ENCODE results near the gene JAZF1.
"Not testable (repeated sequence)": the region's sequence is repeated elsewhere in the genome, so short reads cannot be mapped to it uniquely, and the experiment has no call there.

The JAZF1 gene

GRCh38 chr7:27928001-27928400 lies 252.6 kb downstream of the JAZF1 start:
- DNase-seq: no peak

- DNase-seq: no peak
Measured at GRCh38 chr7:27925573-27926201, 254.9 kb downstream of the JAZF1 start.

DNA sequence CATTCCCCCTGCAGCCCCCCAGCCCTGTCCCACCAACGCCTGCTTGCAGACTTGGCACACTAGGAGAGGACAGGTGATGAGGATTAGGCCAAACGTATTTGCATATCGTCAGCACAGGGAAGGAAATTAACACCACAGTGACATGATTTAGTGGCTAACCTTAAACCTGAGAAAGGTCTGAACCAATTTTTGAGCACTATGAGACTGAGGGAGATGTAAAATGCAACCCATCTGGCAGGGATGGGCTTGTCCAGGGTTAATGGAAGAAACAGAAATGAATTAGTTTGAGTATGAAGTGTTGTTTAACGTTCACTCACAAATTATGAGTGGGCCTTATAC lies 257.0 kb downstream of the JAZF1 start:
- no peak for DNase-seq

DNA sequence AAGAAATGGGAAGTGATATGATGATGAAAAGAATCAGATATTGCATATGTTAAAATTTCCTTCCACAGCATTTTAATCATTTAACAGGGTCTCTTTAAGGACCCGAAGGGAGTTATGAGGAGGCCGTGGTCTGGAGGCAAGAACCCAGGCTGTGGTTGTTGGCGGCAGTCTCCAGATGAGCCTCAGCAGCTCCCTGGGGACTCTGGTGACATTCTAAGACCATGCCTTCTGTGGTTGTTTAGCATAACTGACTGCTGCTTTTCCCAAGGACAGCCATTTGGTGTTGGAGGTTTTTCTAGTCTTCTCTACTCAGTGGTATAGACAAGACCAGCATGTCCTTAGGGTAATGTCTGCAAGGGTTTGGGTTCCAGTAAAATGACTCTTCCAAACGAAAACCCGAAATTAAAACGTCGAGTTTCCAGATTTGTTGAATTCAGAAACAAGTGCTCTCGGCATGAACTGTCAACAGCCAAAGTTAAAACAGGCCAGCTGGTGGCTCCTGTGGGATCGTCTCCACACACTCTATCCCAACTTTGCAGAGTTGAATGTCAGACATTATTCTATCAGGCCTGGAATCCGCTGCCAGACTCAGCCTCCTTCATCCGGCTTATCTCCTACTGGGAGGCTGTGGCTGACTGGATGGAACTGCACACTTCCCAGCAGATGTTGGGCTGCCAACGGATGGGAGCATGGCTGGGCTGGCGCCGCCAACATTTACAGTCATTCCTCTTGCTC lies 257.5 kb downstream of the JAZF1 start:
- DNase-seq: no peak

- DNase-seq: not testable (repeated sequence)
Measured at GRCh38 chr7:27922389-27922788, 258.2 kb downstream of the JAZF1 start.

GRCh38 chr7:27921081-27921836 lies 259.3 kb downstream of the JAZF1 start:
- no peak for DNase-seq

DNA sequence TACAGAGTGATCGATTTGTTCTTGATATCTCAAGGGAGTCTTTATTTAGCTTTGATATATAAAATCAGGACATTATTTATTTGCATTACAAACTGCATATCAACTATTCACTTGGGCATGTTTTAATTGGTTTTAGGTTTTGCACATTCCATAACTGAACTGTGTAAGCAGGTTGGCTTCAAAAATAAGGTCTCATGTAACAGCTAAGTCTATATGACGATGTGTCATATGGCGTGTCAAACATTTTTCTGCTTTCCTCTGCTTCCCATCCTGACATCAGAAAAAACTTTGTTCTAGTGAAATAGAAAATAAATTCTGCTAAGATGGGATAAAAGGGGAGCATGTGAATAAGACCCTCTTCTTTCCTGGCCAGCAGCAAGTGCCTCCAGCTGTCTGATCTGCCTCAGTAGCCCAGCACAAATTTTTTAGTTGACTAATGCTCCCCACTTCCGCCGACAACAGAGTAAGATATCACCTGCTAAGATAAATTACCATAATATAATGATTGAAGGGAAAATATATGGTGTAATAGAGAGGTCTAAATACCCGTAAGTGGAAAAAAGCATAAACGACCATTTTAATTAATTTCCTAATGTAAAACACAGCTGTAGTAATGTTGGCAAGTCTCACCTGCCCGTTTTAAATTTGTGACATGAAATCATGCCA lies 260.2 kb downstream of the JAZF1 start:
- DNase-seq: no peak

DNA sequence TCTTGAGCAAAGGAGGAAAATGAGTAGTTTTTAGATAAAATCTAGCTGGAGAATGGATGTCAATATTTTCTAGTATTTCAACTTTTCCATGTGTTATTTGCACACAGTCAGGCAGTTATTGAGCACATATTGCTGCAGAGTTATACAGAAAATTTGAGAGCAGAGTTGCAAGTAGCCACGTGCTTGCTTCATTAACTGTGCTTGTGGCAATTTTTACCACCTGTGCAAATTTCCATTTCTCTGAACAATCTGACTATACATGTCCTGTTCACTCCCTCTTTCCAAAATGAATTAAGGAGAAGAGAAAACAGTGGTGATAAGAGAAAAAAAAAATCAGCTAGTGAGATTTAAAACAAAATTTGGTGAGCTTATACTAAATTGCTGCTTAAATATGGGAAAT lies 262.1 kb downstream of the JAZF1 start:
- no peak for DNase-seq

DNA sequence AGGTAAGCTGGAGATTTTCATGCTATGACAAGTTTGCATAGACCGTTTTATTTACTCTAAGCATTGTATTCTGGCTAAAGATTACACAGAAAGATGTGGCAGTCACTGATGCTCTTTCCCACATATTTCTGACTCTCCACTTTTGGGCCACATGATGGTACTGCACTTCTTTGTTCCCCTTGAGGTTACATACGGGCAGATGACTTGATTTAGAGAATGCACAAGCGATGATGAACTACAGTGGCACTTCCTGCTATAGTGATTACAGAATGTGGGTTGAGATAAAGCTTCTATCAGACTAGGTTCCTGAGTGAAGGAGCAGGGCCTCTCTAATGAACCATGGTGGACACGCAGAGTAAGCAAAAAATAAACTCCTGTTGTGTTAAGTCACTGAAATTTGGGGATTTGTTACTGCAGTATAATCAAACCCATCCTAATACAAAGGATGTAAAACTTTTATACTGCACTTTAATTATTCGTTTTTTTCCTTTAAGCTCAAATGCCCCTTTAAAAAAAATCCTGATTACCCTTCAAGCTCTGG lies 262.8 kb downstream of the JAZF1 start:
- DNase-seq: no peak

DNA sequence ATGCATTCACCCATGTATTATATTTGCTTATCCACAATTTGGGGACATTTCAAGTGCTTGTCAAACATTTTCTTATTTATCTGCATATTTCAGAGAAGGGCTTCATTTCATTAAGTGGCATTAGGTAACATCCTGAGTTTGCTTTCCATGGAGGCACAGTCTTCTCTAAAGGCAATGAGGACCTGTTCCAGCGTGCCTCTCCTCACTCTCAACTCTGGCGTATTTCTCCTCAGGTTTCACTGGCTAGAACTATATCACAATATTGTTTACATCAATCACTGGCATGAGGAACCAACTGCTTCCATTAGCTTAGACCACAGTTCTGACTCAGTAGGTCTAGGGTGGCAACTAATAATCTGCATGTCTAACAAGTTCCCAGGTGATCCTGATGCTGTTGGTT lies 263.5 kb downstream of the JAZF1 start:
- DNase-seq: no peak

DNA sequence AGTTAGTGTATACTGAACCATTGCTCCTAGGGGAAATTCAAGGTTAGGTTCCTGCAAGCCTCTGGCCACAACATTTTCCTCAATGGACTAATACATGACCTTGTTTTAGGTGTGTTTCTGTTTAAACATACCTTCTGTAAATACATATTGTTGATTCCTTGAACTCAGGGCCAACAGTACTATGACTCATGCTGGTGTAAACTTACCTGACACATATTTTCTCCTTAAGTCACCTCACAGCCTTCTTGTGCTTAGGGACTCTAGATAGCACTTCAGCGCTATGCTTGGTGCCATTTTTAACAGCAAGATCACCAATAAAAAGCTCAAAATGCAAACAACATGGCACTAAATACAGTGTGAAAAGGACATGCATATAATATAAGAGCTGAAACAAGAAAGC lies 264.2 kb downstream of the JAZF1 start:
- no peak for DNase-seq

DNA sequence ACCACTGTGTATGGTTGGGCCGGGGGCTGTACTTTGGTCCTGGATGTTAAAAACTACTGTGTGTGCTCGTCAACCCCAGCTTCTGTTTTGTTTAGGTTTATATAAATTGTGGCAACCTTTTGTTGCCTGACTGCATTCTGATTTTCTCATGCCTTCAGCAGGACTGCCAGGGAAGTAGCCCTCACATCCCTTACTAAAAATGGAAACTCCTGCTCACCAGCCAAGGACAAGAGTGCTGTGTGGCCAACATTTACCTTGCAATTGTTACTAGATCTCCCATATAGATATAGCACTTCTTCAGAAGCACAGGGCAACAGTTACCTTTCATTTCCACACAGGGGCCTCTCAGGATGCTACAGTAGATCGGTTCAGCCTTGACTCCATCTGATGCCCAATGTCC lies 266.2 kb downstream of the JAZF1 start:
- DNase-seq: no peak

DNA sequence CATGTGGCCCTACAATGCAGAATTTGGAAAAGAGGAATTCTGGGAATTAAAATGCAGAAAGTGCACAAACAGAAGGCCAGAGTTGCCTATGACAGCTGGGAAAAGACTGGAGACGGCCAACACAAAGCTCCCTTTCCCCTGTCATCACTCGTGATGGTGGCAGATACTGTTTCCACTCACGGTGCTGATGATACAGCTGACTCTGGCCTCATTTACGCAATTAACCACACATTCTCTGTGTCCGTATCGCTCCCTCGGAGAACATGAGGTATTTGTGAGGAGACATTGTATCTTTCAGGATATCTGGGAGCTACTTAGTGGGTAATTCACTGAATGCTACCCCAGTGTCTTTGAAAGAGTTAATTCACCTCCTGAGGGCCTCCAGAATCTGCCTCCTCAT lies 267.8 kb downstream of the JAZF1 start:
- no peak for DNase-seq

- no peak for DNase-seq
Measured at GRCh38 chr7:27911920-27912319, 268.7 kb downstream of the JAZF1 start.

GRCh38 chr7:27910326-27910725 lies 270.3 kb downstream of the JAZF1 start:
- DNase-seq: no peak

DNA sequence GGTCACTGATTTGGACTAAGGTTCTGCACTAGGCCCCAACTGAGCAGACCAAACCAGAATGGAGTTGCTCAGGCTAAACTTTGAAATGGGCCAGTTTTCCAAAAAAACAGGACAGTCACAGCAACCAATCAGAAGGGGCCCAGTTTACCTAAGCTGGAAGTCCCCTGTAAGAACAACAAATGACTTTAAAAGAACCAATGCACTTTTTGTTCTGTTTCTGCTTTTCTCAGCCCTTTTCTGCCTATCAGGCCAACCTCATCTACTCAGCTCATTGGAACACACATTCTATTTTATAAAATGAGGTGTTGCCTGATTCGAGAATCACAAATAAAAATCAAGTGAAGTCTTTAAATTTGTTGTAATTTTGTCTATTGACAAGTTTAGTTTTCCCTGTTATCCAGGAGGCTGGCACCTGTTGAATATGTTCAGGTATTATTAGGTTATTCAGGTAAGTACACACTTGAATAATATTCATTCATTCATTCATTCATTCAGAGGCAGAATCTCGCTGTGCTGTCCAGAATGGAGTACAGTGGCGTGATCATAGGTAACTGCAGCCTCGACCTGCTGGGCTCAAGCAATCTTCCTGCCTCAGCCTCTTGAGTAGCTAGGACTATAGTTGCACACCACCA lies 271.9 kb downstream of the JAZF1 start:
- no peak for DNase-seq

DNA sequence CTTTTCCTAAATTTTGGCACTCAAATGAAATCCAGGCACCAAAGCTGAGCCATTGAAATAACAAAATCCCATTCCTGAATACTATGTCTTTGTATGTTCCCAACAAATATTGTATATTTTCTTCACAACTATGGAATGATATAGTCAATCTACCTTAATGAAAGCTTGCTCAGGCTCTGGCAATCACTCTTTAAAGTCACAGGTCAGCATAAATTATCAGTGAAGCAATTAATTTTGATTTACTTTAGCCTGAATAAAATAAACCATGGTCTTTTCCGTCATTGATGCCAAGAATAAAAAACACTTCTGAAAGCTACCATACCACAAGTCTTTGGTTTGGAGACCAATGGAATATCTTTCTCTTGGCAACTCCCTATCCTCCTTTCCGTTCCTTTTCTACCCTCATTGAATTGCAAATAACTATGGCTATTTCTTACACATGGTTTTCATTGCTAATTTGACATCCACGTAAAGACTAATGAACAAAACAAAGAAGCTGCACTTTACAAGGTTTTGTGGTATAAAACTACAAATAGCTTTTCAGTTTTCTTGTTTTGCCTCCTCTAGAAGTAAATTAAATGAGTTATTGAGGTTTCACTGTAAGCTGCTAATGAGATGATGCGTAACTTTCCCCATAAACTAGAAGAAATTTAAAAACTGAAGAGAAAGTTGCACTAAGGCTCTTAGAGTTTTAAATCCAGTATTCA lies 274.1 kb downstream of the JAZF1 start:
- DNase-seq: no peak

GRCh38 chr7:27905951-27906350 lies 274.6 kb downstream of the JAZF1 start:
- DNase-seq: no peak

DNA sequence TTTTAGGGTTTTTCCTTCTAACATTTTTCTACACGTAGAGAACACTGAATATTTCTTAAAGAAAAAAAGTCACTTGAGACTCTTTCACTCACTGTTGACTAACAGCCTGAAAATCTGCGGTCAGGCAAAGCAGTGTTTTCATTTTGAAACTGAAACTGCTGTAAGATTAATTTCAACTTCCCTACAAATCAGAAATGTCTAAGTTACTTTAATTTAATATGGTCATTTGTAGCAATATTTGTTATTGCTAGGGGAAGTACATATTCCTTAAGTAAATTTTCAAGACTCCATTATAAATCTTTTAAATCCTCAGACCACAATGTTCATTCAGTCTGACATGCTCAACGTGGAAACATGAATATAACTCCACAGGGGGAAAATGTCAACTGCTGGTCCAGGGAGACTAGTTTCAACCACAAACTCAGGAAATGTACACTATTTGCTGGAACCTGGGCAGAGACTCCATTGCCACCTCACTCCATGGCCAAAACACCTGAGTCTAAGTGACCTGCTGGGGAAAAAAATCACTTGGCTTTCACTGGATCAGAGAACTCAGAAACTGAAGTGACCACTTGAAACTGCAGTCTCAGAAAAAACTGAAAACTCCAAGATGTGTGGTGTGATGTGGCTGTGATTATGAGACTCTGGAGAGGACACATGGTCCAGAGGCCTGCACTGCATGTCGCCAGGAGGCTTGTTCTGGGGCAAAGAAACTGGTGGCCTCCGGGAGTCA lies 279.4 kb downstream of the JAZF1 start:
- DNase-seq: no peak

DNA sequence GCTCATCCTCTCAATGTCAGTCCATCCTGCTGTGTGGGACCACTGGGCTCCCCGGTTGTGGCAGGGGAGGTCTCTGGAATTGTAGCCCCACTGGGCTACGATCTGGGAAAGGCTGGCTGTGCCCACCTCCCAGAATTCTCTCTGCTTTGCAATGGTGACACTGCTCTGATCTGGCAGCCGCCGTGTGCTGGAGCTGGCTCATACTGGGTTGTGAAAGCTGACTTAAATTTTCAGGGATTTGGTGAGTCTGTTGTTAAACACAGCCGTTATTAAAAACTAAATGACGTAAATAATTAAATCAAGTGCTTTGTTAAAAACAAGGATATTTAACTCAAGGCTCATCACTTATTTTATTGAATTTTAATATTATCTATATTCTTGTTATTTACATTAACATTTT lies 280.6 kb downstream of the JAZF1 start:
- no peak for DNase-seq

DNA sequence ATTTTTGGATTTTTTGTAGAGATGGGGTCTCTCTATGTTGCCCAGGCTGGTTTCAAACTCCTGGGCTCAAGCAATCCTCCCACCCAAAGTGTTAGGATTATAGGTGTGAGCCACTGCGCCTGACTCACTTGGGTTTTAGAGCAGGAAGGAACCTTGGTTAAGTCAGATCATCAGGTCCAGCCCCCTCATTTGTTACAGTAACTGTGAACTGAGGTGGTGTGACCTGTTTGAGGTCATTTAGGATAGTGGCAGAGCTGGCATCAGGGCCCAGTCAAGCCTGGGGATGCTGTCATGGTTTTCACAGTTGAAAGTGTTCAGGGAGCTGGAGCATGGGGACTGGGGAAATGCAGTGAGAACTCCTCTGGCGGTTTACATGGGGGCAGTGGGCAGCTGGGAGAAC lies 281.0 kb downstream of the JAZF1 start:
- no peak for DNase-seq

Measured in activated gamma-delta T cell (primary cell).